ENCODE results near the gene NDUFA5.

Gene NDUFA5

GRCh38 chr7:123502201-123502600, 55.4 kb downstream of the NDUFA5 start:
- no peak for DNase-seq (ENCODE audit: low spot score)

- DNase-seq (ENCODE audit: low spot score), result no peak
These were observed 56.6 kb downstream of the NDUFA5 start for GRCh38 chr7:123500878-123501489.

DNA sequence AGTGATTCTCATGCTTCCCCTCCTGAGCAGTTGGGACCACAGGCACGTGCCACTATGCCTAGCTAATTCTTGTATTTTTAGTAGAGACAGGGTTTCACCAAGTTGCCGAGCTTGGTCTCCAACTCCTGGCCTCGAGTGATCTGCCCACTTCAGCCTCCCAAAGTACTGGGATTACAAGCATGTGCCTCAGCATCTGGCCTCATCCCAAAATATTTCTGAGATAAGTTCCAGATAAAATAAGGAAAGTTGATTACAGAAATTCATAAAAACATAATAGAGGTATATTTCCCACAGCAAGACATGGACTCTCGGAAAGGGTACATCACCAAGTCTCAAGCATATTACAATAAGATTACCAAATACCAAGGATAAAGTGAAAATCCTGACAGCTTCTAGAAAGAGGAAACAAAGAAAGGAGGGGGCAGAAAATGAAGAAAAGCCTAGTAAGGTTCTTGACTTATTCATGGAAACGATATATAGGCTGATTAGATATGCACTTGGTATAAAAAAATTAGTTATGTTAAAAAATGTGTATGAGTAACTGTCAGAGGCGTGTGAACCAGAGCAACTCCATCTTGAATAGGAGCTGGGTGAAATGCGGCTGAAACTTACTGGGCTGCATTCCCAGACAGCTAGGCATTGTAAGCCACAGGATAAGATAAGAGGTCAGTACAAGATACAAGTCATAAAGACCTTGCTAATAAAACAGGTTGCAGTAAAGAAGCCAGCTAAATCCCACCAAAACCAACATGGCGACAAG, 58.2 kb downstream of the NDUFA5 start:
- DNase-seq (ENCODE audit: low spot score), result no peak

GRCh38 chr7:123498601-123499000, 59.0 kb downstream of the NDUFA5 start:
- no peak for DNase-seq (ENCODE audit: low spot score)

DNA sequence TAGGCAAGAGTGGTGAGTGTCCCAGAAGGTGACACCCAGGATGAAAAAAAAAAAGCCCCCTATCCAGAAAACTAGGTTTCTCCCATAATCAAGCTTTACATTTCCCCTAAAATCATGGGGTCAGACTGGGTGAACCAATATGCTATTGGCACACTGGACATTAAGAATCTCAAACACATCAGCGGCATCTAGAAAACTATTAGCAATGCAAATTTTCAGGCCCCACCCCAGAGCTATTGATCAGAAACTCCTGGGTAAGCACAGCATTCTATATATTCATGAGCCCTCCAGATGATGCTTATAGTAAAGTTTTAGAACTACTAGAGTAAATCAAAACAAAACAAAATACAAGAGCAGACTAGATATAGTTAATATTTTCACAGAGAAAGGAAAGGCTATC, 59.6 kb downstream of the NDUFA5 start:
- no peak for DNase-seq (ENCODE audit: low spot score)

DNA sequence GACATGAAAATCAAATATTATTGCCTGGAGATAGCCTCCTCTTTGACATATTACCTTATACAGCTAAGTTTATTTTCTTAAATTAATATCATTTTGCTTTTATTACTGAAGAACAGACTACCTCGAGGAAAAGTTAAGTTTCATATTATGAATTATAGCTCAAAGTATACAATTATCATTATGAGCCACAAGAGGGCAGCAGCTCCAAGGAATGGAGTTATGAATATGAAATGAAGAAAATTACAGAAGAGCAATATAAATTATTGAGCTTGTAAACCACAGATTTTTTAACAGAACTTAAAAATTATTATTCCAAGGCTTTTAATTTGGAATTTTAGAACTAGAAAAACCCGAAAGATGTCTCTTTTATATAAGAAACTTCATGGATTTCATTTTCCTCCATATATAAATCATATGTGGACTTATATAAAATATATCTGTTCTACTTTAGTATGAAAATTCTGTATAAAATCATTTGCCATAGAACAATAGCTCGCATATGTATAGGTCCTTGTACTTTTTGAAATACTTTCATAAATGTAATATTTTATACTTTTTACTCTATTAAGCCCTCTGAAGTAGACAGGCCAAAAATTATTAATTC, 63.3 kb downstream of the NDUFA5 start:
- peak; percentile 37 for DNase-seq (ENCODE audit: low spot score)

- DNase-seq (ENCODE audit: low spot score), result no peak
These were observed 65.1 kb downstream of the NDUFA5 start for GRCh38 chr7:123492485-123492884.

Data from activated CD4-positive, alpha-beta T cell treated with anti-CD3 and anti-CD28 coated beads, Interleukin-2, Interleukin-4, amounts not matched to agents 100 ng/mL and 50 ng/mL, durations not matched to agents 16 hours and 8 hours (primary cell).